NCI-H510A treated with DMSO at 0.1 percent for 48 hours (cell line): ENCODE results near the gene CDIPT.

Source experiments
- DNase-seq: peaks from one replicate; lab custom pipeline; 2025; lab: John Stamatoyannopoulos, UW

CDIPT gene

DNA sequence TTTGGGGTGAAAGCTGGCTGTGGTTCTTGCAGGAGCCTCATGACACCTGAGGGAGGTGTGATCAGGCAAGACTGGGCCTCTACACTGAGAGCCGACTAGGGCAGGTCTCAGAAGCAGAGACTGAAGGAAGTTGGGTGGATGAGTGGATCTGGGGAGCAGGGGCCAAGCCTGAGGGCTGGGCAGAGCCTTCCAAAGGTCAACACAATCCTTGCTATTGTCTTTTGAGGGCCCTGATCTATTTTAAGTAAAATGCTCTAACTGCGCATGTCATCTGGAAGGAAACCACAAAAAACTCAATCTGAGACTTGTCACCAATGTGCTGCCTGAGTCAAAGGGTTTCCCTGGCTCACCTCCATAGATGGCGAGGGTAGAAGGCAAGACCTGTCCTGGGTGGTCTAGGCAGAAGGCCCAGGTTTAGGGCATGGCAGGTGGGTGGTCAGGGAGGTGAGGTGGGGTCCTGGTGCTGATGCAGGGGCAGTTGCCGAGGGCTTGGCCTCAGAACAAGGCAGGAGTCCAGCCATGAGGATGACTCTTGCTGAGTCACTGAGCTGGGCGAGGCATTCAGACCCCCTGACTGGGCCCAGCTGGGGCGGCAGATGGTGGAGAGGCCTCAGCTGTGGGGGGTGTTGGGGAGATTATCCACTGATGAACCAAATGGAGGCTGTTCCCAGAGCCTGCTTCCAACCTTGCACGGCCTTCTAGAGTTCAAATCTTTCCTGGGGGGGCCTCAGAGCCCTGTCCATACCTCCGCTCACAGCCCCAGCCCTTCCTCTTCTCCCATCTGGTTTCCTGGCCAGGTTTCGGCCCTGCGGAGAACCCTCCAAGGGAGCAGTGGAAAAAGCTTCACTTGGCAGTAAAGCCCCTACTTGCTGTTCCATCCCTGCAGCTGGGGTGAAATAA, 37.6 kb downstream of the CDIPT start:
- DNase-seq, result no peak

DNA sequence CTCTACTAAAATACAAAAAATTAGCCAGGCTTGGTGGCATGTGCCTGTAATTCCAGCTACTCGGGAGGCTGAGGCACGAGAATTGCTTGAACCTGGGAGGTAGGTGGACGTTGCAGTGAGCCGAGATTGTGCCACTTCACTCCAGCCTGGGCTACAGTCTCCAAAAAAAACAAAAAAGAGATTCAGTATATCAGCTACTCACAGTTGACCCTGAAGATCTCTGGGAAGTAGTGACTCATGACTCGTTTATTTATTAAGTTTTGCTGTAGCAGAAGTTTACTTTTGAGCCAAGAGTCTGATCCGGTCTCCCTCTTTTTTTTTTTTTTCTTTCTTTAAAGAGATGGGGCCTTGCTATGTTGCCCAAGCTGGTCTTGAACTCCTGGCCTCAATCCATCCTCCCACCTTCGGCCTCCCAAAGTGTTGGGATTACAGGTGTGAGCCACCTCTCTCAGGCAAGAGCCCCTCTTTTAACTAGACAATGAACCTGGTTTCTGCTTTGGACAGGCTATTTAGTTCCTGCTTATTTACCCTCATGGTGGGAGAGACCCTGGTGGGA, 38.4 kb downstream of the CDIPT start:
- no peak for DNase-seq

DNA sequence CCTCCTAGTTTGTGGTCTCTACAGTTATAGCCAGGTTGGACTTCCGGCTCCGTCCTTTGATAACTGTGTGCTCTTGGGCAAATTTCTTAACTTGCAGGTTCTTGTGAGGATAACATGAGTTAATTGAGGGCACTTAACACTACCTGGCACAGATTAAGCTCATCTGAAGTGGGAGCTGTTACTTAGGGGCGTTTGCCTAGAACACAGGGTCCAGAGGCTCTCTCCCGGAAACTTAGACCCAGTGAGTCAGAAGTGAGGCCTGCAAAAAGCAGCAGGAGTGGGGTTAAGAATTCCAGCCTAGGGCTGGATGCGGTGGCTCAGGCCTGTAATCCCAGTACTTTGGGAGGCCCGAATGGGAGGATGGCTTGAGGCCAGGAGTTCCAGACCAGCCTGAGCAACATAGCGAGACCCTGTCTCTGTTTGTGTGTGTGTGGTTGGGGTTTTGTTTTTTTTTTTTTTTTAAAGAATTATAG, 41.3 kb downstream of the CDIPT start:
- DNase-seq, result no peak

DNA sequence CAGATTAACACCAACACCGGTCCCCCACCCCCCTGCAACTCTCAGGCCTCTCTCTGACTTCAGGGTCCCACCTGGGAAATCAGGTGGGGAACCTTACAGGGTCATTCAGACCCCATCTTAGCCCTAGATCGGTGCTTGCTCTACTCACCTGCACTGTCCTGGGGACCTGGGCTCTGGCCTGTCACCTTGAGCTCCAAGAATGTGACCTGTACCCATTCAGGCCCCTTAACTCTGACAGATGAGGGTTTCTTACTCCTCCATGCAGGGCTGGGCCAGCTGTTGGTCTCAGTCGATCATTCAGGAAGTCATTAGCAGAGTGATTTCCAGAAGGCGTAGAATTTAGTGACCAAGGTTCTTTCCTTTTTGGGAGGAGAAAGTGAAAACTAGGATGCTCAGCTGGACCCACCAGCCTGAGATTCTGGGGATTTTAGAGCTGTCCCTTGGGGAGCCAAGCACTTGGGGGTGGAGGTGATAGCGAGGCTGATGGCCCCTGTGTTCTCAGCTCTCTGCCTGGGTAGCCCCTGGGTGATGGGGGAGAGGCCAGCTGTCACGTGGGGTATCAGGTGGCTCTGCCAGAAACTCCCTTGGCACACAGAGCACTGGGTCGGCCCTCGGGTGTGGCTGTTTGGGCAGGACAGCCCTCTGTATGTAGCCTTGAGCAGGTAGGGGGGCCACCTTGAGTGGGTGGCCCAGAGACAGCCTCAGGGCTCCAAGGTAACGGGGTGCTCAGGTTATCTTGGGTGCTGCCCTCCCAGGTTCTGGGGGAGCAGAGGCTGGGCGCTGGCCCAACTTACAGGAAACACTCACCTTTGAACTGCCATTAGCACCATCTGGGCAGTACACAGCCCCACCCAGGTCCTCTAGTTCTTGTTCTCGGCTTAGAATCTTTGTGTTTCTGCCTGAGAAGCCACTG, 42.0 kb downstream of the CDIPT start:
- no peak for DNase-seq

DNA sequence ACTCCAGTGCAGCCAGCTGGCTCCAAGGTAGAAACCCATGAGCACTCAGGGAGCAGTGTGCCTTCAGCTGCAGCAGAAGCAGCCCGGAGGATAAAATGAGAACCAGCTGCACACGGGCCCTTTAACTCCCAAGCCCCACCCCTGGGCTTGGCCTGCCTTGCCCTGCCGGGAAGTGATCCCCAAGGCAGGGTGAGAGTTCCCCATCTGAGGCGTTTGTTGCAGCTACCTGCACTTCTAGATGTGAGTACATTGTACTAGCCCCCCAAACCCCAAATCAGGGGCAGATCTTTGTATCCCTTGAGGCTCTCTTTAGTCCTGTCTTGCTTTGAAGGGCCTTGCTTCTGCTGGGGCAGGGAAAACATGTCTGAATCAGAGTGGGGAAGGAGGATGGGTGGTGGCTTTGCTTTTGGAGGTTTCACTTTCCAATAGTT, 42.7 kb downstream of the CDIPT start, which contains the start of gene MVP:
Gene MVP, plus strand, starts transcription at position 192 of the 431 bp plus-strand sequence. CDS start 10,088 bp downstream, outside the sequence.
- peak; percentile 87 for DNase-seq

DNA sequence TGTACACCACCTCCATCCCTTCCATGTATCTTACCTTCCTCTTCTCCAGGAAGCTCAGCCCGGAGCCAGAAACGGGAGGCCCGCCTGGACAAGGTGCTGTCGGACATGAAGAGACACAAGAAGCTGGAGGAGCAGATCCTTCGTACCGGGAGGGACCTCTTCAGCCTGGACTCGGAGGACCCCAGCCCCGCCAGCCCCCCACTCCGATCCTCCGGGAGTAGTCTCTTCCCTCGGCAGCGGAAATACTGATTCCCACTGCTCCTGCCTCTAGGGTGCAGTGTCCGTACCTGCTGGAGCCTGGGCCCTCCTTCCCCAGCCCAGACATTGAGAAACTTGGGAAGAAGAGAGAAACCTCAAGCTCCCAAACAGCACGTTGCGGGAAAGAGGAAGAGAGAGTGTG, 43.5 kb downstream of the CDIPT start:
- DNase-seq, result no peak

DNA sequence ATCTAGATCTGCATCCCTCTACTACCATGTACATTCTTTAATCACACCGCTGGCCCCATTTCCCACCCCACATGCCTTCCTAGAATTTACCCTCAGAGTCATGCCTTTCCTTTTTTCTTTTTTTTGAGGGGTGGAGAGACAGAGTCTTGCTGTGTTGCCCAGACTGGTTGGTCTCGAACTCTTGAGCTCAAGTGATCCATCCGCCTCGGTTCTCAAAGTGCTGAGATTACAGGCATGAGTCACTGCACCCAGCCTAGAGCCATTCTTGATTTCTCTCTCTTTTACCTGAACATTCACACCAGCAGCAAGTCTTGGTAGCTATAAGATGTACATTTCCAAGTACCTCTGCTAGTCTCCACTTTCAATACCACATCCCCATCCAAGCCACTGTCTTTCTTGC, 44.9 kb downstream of the CDIPT start:
- DNase-seq, result no peak

DNA sequence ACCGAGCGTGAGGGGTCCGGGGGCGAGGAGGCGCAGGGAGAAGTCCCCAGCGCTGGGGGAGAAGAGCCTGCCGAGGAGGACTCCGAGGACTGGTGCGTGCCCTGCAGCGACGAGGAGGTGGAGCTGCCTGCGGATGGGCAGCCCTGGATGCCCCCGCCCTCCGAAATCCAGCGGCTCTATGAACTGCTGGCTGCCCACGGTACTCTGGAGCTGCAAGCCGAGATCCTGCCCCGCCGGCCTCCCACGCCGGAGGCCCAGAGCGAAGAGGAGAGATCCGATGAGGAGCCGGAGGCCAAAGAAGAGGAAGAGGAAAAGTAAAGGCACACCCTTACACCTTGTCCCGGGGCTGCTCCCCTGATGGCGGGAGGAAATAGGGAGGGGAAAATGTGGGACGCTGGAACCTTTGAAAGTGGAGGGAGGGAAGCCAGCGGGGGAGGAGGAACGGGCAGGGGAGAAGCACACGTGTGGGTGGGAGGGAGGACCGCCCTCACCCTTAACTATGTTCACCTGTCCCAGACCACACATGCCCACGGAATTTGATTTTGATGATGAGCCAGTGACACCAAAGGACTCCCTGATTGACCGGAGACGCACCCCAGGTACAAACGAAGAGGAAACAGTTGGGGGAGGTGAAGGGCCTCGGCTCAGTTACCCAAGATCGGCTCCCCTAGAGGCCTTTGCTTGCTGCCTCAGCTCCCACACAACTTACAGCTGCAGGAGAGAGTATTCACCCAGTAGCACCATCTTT, 46.2 kb downstream of the CDIPT start:
- DNase-seq, result peak; percentile 84

DNA sequence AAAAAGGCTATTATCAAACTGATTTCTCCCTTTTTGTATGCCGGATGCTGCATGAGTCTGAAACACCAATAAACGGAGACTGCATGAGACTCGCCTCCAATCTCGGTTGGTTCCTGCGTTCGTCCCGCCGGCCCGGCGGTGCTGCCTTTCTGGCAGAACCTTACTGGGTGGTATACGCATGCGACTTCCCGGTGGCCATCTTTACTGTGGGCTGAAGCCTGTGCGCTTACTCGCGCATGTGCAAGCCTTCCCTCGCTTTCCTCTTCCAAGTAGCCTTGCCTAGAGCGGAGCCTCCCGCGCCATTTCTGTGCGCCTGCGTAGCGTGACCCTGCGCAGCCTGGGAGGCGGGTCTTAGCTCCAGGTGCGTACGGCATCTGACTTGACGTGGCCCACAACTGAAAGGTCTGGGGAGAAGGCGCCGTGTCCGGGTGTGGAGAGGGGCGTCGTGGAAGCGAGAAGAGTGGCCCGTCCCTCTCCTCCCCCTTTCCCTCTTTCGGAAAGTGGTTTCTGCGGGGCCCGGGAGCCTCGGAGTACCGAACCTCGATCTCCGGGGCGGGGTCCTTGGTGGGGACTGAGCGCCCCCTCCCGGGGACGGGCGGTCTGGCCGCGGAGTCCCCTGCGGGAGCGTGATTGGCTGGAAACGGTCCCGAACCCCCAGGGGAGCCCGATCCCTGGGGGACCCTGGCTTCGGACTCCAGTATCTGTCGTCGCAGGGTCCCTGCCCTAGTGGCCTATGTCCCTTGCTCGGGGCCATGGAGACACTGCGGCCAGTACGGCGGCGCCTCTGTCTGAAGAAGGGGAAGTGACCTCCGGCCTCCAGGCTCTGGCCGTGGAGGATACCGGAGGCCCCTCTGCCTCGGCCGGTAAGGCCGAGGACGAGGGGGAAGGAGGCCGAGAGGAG, 47.0 kb downstream of the CDIPT start, which contains the start of gene PAGR1:
Gene PAGR1, plus strand, starts transcription at position 360 of the 901 bp plus-strand sequence. Its CDS starts 374 bp downstream, at position 734.
- DNase-seq, result peak; percentile 99

DNA sequence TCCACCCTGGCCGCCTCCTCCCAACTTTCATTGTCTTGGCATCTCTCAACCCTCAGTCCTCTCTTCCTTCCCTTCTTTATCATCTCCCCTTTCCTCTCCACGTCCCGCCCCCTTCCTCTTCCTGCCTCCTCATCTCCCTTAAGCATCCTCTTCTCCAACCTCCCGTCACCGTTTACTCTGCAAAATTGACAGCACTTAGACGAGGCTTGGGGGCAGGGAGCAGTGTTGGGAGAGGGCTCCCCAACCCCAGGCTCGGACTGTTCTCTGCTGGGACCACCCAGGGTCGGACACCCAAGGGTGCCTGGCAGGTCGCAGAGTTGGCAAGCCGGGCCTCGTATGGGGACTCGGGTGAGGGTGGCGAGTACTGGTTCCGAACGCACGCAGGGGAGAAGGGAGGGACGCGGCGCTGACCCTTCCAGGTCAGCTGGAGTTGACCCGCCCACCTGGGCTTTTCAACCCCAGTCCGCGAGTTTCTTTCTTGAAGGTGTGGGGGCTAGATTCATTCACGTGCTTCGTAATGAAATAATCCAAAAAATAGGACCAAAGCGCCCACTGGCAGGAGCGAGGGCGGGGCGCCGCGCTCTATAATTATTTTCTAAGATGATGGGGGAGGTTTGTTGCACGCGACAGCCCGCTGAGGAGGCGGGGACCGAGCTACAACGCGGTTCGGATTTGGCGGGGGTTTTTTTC, 47.8 kb downstream of the CDIPT start:
- DNase-seq, result peak; percentile 46

DNA sequence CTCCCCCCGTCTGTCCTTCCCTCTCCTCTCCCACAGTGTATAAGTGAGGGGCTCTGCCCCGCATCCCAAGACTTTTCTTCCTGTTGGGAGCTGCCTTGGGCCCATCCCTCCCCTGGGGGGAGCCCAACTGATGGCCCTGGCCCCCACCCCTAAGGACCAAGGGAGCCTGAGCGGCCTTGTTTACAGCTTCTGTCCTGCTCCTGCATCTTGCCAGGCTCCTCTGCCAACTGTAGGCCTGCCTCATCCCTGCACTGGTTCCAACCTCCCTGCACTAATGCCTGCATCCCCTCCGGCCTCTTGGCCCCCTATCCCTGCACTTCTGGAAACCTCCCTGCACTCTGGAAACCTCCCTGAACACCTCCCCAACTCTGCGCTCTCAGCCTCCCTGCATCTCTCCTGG, 48.4 kb downstream of the CDIPT start:
- DNase-seq, result no peak

DNA sequence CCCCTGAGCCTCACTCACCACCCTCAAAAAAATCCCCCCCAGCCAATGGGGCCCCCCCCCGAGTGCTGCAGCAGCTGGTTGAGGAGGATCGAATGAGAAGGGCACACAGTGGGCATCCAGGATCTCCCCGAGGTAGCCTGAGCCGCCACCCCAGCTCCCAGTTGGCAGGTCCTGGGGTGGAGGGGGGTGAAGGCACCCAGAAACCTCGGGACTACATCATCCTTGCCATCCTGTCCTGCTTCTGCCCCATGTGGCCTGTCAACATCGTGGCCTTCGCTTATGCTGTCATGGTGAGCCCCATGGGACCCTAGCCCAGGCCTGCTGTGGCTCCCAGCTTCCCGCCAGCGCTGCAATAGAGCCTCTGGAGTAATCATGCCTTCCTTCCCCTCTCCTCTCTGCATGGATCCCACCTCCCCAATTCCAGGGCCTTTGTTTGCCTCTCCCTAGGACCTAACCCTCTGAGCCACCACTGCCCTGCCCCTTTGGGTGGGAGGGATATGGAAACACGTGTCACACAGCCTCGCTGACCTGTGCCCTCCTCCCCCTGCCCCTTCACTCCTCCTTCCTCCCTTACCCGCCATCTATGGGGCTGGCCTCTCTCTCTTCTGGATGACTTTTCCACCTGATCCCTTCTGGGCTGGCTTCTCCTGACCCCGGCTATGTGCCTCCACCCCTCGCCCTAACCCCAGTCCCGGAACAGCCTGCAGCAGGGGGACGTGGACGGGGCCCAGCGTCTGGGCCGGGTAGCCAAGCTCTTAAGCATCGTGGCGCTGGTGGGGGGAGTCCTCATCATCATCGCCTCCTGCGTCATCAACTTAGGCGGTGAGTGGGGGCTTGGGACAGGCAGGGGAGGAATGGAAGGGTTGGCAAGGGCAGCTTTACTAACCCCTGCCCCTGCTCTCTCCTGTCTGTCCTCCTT, 49.1 kb downstream of the CDIPT start:
- DNase-seq, result no peak

DNA sequence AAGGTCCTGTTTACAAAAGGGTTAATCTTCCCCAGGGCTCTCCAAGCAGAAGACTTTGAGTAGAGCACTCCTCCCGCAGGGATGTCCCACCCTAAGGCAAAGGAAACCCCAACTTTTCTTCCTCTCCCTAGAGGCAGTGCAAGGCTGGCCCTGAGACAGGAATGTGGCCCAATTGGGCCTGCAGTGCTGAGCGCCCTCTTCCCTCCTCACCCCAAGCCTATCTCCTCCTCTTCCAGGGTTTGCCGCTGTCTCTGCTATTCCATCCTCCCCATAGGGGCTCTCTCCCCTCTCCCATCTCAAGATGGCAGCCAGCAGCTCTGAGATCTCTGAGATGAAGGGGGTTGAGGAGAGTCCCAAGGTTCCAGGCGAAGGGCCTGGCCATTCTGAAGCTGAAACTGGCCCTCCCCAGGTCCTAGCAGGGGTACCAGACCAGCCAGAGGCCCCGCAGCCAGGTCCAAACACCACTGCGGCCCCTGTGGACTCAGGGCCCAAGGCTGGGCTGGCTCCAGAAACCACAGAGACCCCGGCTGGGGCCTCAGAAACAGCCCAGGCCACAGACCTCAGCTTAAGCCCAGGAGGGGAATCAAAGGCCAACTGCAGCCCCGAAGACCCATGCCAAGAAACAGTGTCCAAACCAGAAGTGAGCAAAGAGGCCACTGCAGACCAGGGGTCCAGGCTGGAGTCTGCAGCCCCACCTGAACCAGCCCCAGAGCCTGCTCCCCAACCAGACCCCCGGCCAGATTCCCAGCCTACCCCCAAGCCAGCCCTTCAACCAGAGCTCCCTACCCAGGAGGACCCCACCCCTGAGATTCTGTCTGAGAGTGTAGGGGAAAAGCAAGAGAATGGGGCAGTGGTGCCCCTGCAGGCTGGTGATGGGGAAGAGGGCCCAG, 50.0 kb downstream of the CDIPT start:
- no peak for DNase-seq

DNA sequence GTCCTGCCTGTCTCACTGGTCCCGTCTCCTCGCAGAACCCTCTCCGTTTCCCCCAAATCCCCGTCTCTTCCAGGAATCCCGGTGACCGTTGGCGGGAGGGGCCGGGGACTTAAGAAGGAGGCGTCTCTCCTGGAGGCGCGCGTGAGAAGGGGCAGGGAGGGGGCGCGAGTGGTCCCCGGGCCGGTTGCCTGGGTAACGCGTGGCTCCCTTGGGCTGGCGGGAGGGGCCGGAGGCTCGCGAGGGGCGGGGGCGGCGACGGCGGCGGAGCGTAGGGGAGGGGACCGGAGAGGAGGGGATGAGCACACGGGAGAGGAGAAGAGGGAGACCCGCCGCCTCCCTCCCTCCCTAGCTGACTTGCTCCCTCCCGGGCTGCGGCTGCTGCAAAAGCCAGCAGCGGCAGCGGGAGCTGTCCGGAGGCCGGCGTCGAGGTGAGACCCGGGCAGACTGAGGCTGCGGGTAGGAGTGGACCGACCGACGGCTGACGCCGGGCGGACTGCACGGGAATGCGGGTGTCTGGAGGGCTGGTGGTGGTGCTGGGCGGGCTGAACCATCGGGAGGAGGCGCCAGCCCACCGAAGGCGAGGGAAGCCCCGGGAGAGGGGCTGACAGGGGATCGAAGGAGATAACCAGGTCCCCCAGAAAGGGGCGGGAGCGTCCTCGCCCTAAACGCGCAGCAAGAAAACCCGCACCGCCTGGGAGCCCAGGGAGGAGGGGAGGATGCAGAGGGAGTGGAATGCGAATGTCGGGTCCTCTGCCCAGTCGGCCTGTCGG, 50.9 kb downstream of the CDIPT start, which contains the start of gene PRRT2:
Gene PRRT2, plus strand, starts transcription at position 298 of the 770 bp plus-strand sequence. CDS start 862 bp downstream, outside the sequence.
- peak; percentile 71 for DNase-seq

DNA sequence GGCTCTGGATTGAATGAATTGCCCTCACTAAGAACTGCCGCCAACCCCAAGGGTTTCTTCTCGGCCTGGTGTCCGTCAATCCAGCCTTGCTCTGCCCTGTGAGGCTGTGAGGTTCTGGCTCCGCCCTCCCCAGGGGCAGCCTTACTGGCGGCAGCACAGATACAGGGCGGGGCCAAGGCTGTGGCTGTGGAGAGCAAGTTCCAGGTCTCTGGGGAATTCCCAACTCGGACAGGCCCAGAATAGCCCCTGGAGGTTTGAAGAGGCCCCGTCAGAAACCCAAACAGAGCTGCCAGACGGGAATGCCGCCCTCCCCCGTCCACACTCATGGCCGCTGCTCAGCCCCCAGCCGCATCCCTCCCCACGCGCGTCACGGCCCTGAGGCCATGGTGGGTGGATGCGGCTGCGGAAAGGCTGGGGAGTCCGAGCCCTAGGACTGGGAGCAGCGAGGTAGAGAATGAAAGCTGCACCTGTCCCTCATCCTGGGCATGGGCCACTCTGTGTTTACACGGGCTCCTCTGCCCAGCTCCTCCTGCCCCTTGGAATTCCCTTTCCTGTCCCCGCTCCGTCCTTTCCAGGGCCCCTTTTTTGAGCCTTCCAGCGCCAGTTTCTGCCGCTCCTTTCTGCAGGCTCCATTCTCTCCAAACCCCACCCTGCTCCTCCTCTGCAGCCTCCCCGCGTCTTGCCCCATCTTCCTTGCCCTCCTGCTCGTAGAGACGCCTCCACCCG, 51.7 kb downstream of the CDIPT start:
- DNase-seq, result peak; percentile 94

DNA sequence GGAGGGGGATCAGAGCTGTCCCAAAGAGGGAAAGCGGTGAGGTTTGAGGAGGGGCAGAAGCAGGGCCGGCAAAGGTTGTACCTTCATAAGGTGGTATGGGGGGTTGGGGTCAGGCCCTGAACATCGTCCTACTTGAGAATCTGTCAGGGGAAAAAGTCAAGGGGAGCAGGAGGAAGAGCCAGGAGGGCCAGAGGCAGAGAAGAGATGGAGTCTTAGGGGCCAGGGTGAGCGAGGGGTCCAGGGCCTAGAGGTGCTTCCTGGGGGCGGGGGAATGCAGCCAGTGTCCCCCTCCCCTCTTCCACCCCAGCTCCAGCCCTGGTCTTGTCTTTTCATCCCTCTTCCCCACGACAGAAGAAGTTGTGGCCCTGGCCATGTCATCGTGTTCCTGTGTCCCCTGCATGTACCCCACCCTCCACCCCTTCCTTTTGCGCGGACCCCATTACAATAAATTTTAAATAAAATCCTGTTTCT, 52.3 kb downstream of the CDIPT start:
- DNase-seq, result no peak
